ENCODE measurements around the gene PPP1R9A.

The PPP1R9A gene

GRCh38 chr7:94907026-94907810, at the start of gene PPP1R9A:
Gene PPP1R9A, plus strand, starts transcription at chr7:94907594. Its CDS starts 2,520 bp downstream, at chr7:94910114.
- DNase-seq (ENCODE audit: low read depth in 2 of 2): no peak

GRCh38 chr7:94871132-94871531, 36.3 kb upstream of the PPP1R9A start:
- no peak for DNase-seq (ENCODE audit: low read depth in 2 of 2)

GRCh38 chr7:94873239-94873638, 34.2 kb upstream of the PPP1R9A start:
- no peak for DNase-seq (ENCODE audit: low read depth in 2 of 2)

GRCh38 chr7:94874036-94874785, 33.2 kb upstream of the PPP1R9A start:
- no peak for DNase-seq (ENCODE audit: low read depth in 2 of 2)

GRCh38 chr7:94875201-94875600, 32.2 kb upstream of the PPP1R9A start:
- DNase-seq (ENCODE audit: low read depth in 2 of 2): no peak

GRCh38 chr7:94877731-94878670, 29.4 kb upstream of the PPP1R9A start:
- no peak for DNase-seq (ENCODE audit: low read depth in 2 of 2)

- DNase-seq (ENCODE audit: low read depth in 2 of 2): no peak
Measured at GRCh38 chr7:94882891-94883290, 24.5 kb upstream of the PPP1R9A start.

- DNase-seq (ENCODE audit: low read depth in 2 of 2): no peak
Measured at GRCh38 chr7:94883616-94884015, 23.8 kb upstream of the PPP1R9A start.

- no peak for DNase-seq (ENCODE audit: low read depth in 2 of 2)
Measured at GRCh38 chr7:94888551-94888950, 18.8 kb upstream of the PPP1R9A start.

- no peak for DNase-seq (ENCODE audit: low read depth in 2 of 2)
Measured at GRCh38 chr7:94888995-94889523, 18.3 kb upstream of the PPP1R9A start.

- no peak for DNase-seq (ENCODE audit: low read depth in 2 of 2)
Measured at GRCh38 chr7:94890216-94890615, 17.2 kb upstream of the PPP1R9A start.

GRCh38 chr7:94893661-94894060, 13.7 kb upstream of the PPP1R9A start:
- no peak for DNase-seq (ENCODE audit: low read depth in 2 of 2)

GRCh38 chr7:94897541-94897940, 9.9 kb upstream of the PPP1R9A start:
- no peak for DNase-seq (ENCODE audit: low read depth in 2 of 2)

GRCh38 chr7:94898340-94898739, 9.1 kb upstream of the PPP1R9A start:
- DNase-seq (ENCODE audit: low read depth in 2 of 2): no peak

GRCh38 chr7:94901981-94902380, 5.4 kb upstream of the PPP1R9A start:
- DNase-seq (ENCODE audit: low read depth in 2 of 2): no peak

GRCh38 chr7:94903971-94904370, 3.4 kb upstream of the PPP1R9A start:
- DNase-seq (ENCODE audit: low read depth in 2 of 2): no peak

GRCh38 chr7:94904982-94905381, 2.4 kb upstream of the PPP1R9A start:
- DNase-seq (ENCODE audit: low read depth in 2 of 2): no peak

GRCh38 chr7:94906065-94906851, 1.1 kb upstream of the PPP1R9A start:
- DNase-seq (ENCODE audit: low read depth in 2 of 2): no peak

GRCh38 chr7:94907811-94908322, 473 bp downstream of the PPP1R9A start:
- DNase-seq (ENCODE audit: low read depth in 2 of 2): no peak

GRCh38 chr7:94908323-94909178, 1.2 kb downstream of the PPP1R9A start:
- DNase-seq (ENCODE audit: low read depth in 2 of 2): no peak

All from stimulated activated CD4-positive, alpha-beta T cell treated with anti-CD3 and anti-CD28 coated beads, Interleukin-4, amount 100 ng/mL, for 48 hours (primary cell).